IPS-NIHi7 (cell line): ENCODE results near the gene RAB24.

Experiments used
- DNase-seq: peaks from one replicate; pipeline ENCODE4 v3.0.0; 2012; ENCODE audit warnings: mixed read lengths; ENCODE audit errors: extremely low spot score

Gene RAB24

DNA sequence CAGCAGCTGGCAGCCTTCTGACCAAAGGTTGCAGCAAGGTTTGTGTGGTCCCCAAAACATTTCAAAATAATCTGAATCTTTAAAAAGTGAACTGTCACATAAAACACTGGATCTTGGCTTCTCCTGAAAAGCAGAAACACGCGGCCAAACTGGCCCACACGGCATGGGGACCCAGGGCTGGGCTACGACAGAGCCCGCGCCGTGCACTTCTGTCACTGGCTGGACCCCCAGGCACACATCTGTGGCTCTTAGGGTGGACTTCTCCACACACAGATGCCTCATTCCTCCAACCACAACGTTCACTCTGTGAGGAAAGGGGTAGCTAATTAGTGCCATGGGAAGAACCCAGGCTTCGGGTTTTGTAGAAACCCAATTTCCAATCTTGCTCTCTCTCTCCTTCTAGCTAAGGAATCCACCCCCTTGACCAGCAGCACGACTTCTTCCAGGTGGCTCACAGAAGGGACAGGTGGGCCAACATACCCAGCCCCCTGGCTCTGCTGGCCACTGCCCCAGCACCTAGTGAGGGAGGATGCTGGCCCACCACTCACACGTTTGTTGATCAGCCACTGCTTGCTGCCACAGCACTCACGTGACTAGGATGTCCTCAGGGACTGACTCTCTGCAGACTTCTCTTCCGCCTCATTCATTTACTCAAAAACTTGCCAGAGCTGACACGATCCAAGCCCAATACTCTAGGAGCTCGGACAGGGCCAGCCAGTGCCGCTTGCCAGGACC, 30.1 kb upstream of the RAB24 start:
- DNase-seq: no peak

GRCh38 chr5:177332896-177333260, 29.4 kb upstream of the RAB24 start:
- DNase-seq: no peak

DNA sequence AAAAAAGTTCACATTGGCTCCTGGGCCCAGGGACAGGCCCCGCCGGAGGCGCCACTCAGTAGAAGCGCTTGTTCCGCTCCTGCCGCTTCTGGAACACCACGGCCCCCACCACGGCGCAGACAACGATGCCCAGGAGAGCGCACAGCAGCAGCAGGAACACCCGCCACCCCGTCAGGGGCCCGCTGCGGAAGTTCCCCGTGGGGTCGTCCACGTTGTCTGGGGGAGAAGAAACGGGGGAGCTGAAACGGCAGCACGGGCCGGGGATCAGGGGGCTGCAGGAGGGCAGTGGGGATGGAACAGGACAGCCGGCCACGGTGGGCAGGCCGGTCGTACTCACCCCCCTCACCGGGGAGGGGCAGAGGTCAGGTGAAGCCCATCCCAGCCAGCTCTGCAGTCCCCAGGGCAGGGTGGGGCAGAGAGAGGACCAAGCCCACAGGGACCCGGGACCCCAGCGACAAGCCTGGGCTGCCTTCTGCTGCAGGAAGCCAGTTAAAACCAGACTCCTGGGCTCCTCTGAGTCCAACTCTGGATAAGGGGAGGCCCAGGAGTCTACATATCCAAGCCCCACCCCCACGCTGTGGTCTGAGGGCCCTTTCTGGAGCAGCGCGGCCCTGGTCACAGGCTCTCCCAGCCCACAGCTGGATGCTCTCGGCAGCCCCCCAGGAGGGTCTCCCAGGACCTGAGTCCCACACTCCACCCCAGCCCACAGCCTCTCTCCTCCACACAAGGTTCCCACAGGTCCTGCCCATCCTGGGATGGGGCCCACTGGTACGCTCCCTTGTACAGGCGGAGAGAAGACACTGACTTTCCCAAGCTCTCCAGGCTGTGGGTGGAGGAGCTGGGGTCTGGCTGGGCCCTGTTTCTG, 28.7 kb upstream of the RAB24 start:
- no peak for DNase-seq

DNA sequence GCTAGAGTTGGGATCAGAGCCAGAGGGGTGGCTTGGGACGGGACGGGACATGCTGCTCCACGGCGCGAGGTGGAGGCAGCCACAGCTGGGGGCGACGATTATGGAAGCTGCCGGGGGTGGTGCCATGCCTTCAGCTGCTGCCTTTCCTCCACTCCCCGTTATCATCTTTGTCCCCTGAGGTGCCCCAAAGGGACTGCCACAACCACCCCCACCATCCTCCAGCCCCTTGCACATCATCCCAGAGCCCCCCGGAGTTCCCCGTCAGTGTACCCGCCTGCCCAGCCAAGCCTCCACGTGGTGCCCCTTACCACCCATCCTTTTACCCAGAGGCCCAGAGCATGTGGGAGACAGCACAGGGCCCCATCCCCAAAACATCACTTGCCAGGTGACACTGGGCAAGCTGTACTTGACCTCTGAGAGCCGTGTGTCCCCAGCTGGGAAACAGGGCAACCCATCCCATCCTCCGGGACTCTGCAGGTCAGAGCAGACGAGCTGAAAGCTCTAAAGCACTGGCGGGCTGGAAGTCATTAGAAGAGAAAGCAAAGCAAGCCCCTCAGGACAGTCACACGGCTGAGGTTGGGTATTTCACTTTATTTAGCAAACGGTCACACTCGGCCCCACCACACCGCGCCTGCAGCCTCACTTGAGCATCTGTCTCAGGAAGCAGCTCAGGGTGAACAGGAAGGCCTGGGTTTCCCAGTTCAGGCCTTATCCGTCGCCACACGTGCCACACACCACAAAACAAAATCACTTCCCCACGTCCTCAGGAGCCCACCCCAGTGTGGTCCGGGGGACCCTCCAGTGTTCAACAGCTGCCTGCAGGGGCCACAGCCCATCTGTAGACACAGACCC, 27.7 kb upstream of the RAB24 start:
- no peak for DNase-seq

- no peak for DNase-seq
These were observed 26.4 kb upstream of the RAB24 start for GRCh38 chr5:177329883-177330282.

DNA sequence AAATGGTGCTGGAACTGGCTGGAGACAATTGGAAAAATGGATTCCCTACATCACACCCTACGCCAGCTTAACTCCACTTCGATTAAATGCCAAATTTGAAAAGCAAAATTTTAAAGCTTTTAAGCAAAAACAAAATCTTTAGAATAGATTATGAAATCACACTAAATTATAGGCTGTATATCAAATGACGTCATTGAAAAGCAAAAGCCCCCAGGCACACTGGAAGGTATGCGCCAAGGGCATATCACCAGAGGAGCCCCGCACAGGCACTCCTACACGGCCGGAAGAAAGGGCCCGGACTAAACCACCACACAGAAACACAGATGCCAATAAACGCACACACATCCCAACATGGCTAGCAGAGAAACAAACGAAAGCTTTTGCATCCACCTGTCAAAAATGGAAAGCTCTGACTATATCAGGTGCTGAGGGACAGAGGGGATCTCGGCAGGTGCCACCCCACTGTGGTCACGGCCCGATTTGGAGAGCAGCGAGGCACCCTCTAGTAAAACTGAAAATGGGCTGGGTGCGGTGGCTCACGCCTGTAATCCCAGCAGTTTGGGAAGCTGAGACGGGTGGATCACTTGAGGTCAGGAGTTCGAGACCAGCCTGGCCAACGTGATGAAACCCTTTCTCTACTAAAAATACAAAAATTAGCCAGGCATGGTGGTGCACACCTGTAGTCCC, 25.2 kb upstream of the RAB24 start:
- DNase-seq: no peak

DNA sequence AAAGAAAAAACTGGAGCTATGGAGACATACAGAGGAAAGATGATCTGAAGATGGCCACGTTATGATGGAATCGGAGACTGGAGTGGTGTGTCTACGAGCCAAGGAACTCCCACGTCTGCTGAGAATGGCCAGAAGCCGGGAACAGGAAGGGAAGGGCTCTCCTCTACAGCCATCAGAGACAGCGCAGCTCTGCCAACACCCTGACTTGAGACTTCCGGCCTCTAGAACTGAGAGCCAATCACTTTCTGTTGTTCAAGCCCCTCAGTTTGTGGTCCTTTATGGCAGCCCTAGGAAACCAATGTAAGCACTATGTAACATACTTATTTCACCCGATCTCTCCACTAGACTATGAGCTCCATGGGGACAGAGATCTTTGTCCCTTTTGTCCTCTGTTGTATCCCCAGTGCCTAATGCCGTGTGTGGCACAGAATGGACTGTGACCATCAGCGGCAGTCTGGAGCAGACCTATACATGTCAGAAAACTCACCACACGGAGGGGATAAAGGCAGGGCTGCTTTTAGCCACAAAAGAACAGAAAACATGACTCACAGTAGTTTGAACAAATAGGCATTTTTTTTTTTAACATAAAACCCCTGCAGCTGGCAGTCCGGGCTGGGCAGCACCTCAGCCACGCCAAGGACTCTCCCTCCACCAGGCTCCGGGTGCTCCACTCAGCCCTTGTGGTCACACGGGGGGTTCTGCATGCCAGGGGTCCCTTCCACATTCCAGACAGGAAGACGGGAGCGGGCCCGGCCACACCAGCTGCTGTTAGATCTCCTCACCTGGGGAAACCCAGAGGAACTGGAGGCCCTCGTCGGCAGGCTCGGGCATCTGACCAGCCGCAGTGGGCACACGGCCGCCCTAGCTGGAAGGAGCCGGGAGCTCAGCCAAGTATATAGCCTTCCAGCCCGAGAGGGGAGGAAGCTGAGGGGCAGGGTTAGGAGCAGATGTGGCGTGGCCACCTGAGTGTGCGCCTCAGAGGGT, 24.3 kb upstream of the RAB24 start:
- no peak for DNase-seq

GRCh38 chr5:177325868-177326381, 22.4 kb upstream of the RAB24 start:
- no peak for DNase-seq

GRCh38 chr5:177320879-177321278, 17.4 kb upstream of the RAB24 start:
- DNase-seq: no peak

DNA sequence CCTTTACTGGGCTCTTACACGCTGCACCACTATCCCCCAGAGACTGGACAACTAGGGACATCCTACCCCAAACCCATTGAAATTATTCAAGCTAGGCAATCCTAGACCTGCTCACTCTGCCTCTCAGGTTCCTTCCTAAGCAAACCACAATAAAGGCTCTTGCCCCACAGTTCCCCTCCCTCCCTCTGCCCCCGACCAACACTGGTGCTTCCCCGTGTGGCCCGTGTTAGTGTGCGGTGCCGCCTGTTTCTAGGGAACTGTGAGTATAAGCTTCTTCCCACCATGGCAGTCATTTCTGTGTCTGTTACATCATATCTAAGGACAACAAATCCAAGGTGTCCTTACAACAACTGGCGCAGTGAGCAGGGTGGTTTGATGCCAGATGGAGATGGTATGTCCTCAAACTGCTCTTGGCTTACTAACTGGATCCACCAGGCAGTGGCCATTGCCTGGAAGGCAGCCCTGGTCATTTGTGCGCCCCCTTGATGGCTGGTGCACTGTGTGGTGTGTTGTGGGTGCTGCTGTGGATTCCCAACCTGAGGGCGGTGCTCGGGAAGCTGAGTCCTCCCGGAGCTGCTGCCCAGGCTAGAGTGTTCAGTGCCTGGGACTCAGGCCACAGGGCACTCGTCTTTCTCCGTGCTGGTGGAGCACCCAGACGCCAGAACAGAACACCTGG, 16.5 kb upstream of the RAB24 start:
- DNase-seq: no peak

DNA sequence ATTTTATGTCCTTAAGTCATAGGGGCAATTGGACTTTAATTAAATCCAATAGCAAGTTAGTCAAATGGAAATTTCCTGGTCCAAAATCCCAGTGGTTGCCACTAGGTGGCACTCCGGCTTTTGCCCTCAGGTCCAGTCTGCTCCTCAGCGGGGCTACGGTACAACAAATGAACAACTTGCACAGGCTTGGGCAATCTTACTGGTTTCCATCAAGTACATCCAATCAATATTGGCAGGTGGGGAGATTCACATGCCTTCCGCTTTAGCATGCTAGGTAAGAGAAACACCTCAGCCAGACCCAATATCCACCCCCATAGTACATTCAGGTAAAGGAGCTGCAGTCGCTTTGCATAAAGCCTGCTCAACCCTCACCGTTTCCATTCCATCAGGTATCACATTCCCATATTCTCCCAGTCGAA, 14.4 kb upstream of the RAB24 start:
- peak; percentile 73 for DNase-seq

DNA sequence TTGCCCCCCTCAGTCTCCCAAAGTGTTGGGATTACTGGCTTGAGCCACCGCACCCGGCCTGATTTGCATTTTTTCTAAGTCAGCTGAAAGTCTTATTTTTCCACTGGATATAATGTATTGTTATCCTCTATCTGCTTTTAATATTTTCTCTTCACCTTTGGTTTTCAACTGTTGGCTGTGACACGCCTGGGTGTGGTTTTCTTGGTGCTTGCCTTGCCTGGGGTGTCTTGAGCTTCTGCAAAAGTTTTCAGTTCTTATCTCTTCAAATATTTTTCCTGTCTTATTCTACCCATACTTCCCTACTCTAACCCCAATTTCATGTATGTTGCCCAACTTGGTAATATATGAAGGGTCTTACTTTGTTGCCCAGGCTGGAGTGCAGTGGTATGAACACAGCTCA, 12.5 kb upstream of the RAB24 start:
- DNase-seq: no peak

DNA sequence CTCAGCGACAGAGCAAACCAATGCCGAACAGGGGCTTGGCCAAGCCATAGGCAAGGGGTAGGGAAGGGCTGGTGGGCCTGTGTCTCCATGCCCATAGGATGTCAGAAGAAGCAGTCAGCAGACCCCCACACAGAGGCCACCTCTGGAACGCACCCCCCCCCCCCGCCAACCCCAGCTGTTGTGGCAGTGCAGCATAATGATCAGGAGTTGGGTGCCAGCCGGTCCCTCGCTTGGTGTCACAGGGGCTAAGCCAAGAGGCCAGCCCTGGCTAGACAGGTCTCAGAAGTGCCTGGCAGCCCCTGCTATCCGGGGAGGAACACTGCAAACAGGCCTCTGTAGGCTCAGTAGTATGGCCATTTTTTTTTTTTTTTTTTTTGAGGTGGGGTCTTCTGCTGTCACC, 11.9 kb upstream of the RAB24 start:
- no peak for DNase-seq

- no peak for DNase-seq
These were observed 11.1 kb upstream of the RAB24 start for GRCh38 chr5:177314376-177315342.

GRCh38 chr5:177313561-177314259, 10.2 kb upstream of the RAB24 start:
- no peak for DNase-seq

DNA sequence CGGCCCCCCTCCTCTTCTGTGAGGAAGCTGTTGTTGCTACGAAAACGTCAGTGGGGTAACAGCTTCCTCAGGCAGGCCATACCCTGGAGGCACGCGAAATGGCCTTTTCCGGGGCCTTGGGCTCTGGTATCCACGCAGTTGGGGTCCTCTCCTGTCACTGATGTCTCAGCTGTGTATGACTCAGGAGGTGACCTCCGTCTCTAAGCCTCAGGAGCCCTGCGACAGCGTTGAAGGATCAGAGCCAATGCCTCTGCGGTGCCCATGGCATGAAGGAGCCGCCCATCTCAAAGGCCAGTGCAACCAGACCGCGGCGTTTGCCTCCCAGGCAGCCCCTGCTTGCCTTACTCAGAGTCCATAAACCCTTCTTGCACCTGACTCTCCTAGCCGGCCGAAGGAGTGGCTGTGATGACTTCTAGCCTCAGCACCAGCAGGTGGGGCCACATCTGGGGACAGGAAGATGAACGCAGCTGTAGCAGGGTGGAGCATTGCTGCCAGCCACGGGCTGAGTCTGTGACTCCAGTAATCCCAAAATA, 9.2 kb upstream of the RAB24 start:
- DNase-seq: peak; percentile 54
